HEK293 (cell line): ENCODE measurements around the gene MXI1.
"Not testable (repeated sequence)": the region's sequence is repeated elsewhere in the genome, so short reads cannot be mapped to it uniquely, and the experiment has no call there.

Experiments
- CTCF ChIA-PET: fragments of 350-600 bp; formaldehyde crosslinking; extraction: SDS; loops from one replicate; lab custom pipeline; 2021; ENCODE audit warnings: antibody characterized with exemption; lab: Yijun Ruan, JAX
- POLR2A ChIA-PET: fragments of 300-600 bp; formaldehyde crosslinking; extraction: SDS; loops from one replicate; lab custom pipeline; 2020; ENCODE audit warnings: antibody characterized with exemption, inconsistent platforms; lab: Yijun Ruan, JAX
- H3K27ac ChIP-seq: fragments of 200-500 bp; sonication (Bioruptor generic); 2 replicates; pipeline ENCODE4 v1.5.1; 2014; ENCODE audit warnings: low read depth, low read length, control low read depth, inconsistent platforms; ENCODE audit errors: extremely low read depth
- H3K36me3 ChIP-seq, 2 experiments: fragments of 200-500 bp in 1 of 2; sonication (Bioruptor generic) in 1 of 2; 1 replicate in 1 of 2; 2 replicates in 1 of 2; pipeline ENCODE4 v1.5.1; 2014 to 2017; ENCODE audit warnings: inconsistent platforms in 2 of 2, low read length in 2 of 2; ENCODE audit not compliant: control insufficient read depth in 2 of 2, insufficient read depth in 1 of 2
- H3K4me1 ChIP-seq: fragments of 200-500 bp; sonication (Bioruptor generic); 2 replicates; pipeline ENCODE4 v1.5.1; 2014; ENCODE audit warnings: mild to moderate bottlenecking, low read length, inconsistent platforms; ENCODE audit not compliant: control insufficient read depth, insufficient read depth
- H3K4me3 ChIP-seq: 2 replicates; pipeline ENCODE4 v1.5.1; 2011; ENCODE audit warnings: low read depth, mild to moderate bottlenecking, control low read depth, low read length, moderate library complexity
- H3K9me3 ChIP-seq: fragments of 200-500 bp; sonication (Bioruptor generic); 2 replicates; pipeline ENCODE4 v1.5.1; 2014; ENCODE audit warnings: low read depth, low read length, inconsistent platforms; ENCODE audit not compliant: control insufficient read depth, insufficient read depth
- GFI1B ChIP-seq: fragments of 450-650 bp; formaldehyde crosslinking; IDR thresholded peaks from 2 replicates; pipeline ENCODE4 v1.5.1; 2016; ENCODE audit warnings: missing biosample characterization, missing genetic modification characterization
- OSR2 ChIP-seq: fragments of 450-650 bp; formaldehyde crosslinking; IDR thresholded peaks from 2 replicates; pipeline ENCODE4 v1.5.1; 2016; ENCODE audit warnings: missing biosample characterization, missing genetic modification characterization
- RBAK ChIP-seq: fragments of 450-650 bp; formaldehyde crosslinking; IDR thresholded peaks from 2 replicates; pipeline ENCODE4 v1.5.1; 2016; ENCODE audit warnings: missing biosample characterization, missing genetic modification characterization
- REST ChIP-seq: fragments of 450-650 bp; formaldehyde crosslinking; IDR thresholded peaks from 2 replicates; pipeline ENCODE4 v1.5.1; 2016; ENCODE audit warnings: missing biosample characterization, missing genetic modification characterization
- SCRT2 ChIP-seq: fragments of 450-650 bp; formaldehyde crosslinking; IDR thresholded peaks from 2 replicates; pipeline ENCODE4 v1.5.1; 2016; ENCODE audit warnings: missing biosample characterization, missing genetic modification characterization
- SP7 ChIP-seq: fragments of 450-650 bp; formaldehyde crosslinking; IDR thresholded peaks from 2 replicates; pipeline ENCODE4 v1.5.1; 2016; ENCODE audit warnings: missing biosample characterization, missing genetic modification characterization
- WT1 ChIP-seq: fragments of 450-650 bp; formaldehyde crosslinking; IDR thresholded peaks from 2 replicates; pipeline ENCODE4 v1.5.1; 2016; ENCODE audit warnings: missing biosample characterization, missing genetic modification characterization
- ZBTB20 ChIP-seq: fragments of 450-650 bp; formaldehyde crosslinking; IDR thresholded peaks from 2 replicates; pipeline ENCODE4 v1.5.1; 2016; ENCODE audit warnings: missing biosample characterization, missing genetic modification characterization
- ZBTB26 ChIP-seq: fragments of 450-650 bp; formaldehyde crosslinking; optimal IDR thresholded peaks from 2 replicates; pipeline ENCODE3; 2016; ENCODE audit warnings: missing biosample characterization, mild to moderate bottlenecking, missing genetic modification characterization
- ZBTB6 ChIP-seq: fragments of 450-650 bp; formaldehyde crosslinking; IDR thresholded peaks from 2 replicates; pipeline ENCODE4 v1.5.1; 2017; ENCODE audit warnings: missing biosample characterization, missing genetic modification characterization
- ZIC2 ChIP-seq: fragments of 450-650 bp; formaldehyde crosslinking; IDR thresholded peaks from 2 replicates; pipeline ENCODE4 v1.5.1; 2016; ENCODE audit warnings: missing biosample characterization, missing genetic modification characterization
- ZNF18 ChIP-seq: fragments of 450-650 bp; formaldehyde crosslinking; IDR thresholded peaks from 2 replicates; pipeline ENCODE4 v1.5.1; 2016; ENCODE audit warnings: missing biosample characterization, missing genetic modification characterization
- ZNF2 ChIP-seq: fragments of 450-650 bp; formaldehyde crosslinking; IDR thresholded peaks from 2 replicates; pipeline ENCODE4 v1.5.1; 2016; ENCODE audit warnings: missing biosample characterization, missing genetic modification characterization
- ZNF362 ChIP-seq: fragments of 450-650 bp; formaldehyde crosslinking; IDR thresholded peaks from 2 replicates; pipeline ENCODE4 v1.5.1; 2016; ENCODE audit warnings: missing biosample characterization, missing genetic modification characterization
- ZNF366 ChIP-seq: fragments of 450-650 bp; formaldehyde crosslinking; conservative IDR thresholded peaks from 2 replicates; pipeline ENCODE4 v1.5.1; 2016; ENCODE audit warnings: missing biosample characterization, missing genetic modification characterization
- ZNF394 ChIP-seq: fragments of 450-650 bp; formaldehyde crosslinking; IDR thresholded peaks from 2 replicates; pipeline ENCODE4 v1.5.1; 2016; ENCODE audit warnings: missing biosample characterization, missing genetic modification characterization, mild to moderate bottlenecking, moderate library complexity, borderline replicate concordance
- ZNF48 ChIP-seq: fragments of 450-650 bp; formaldehyde crosslinking; IDR thresholded peaks from 2 replicates; pipeline ENCODE4 v1.5.1; 2016; ENCODE audit warnings: missing biosample characterization, missing genetic modification characterization
- ZNF621 ChIP-seq: fragments of 450-650 bp; formaldehyde crosslinking; IDR thresholded peaks from 2 replicates; pipeline ENCODE4 v1.5.1; 2017; ENCODE audit warnings: missing biosample characterization, missing genetic modification characterization
- ZNF660 ChIP-seq: fragments of 450-650 bp; IDR thresholded peaks from 2 replicates; pipeline ENCODE4 v1.5.1; 2018; ENCODE audit warnings: missing biosample characterization, mild to moderate bottlenecking, missing genetic modification characterization
- ZNF664 ChIP-seq: fragments of 450-650 bp; formaldehyde crosslinking; IDR thresholded peaks from 2 replicates; pipeline ENCODE4 v1.5.1; 2016; ENCODE audit warnings: missing biosample characterization, missing genetic modification characterization

The MXI1 gene

GRCh38 chr10:110269374-110270318 lies 62.2 kb downstream of the MXI1 start (continued):
- TF ChIP-seq ZNF664 (tag by site-specific recombination): peak; percentile 92
- peak; percentile 70 for TF ChIP-seq SCRT2 (tag by site-specific recombination)
- TF ChIP-seq ZNF48: no peak
- no peak for TF ChIP-seq ZNF18
- peak; percentile 52; the same call in 1 of the 2 replicates for TF ChIP-seq ZBTB20
- peak; percentile 89 for TF ChIP-seq REST
- TF ChIP-seq ZNF621: no peak
- TF ChIP-seq GFI1B: 0 out of 2 replicates have a peak, but pooled peaks have one; percentile 33

- H3K9me3 ChIP-seq, H3K27ac ChIP-seq, POLR2A ChIA-PET: not testable (repeated sequence)
- TF ChIP-seq ZNF362 (tag by site-specific recombination) (0 out of 2 replicates have a peak, but pooled peaks have one; percentile 24), ZNF394 (tag by site-specific recombination) (0 out of 2 replicates have a peak, but pooled peaks have one; percentile 16), ZNF2 (tag by site-specific recombination) (0 out of 2 replicates have a peak, but pooled peaks have one; percentile 13), SP7 (0 out of 2 replicates have a peak, but pooled peaks have one; percentile 73), ZBTB6 (tag by site-specific recombination) (peak; percentile 78; the same call in 1 of the 2 replicates), WT1 (tag by site-specific recombination) (peak; percentile 68)
- TF ChIP-seq, all 188 proteins: peak for 6; not testable (repeated sequence) for 182
- CTCF ChIA-PET: interaction anchor here (0.8 to 1.2 kb wide), 4 partner anchors 12 to 135 kb away, joined by 3 to 7 read pairs (median 4); no protein-coding TSS in a partner anchor
- H3K4me1 ChIP-seq: peaks cover 38% of the 10 kb centered on the region
- H3K36me3 ChIP-seq, H3K4me3 ChIP-seq: not testable (repeated sequence)
Measured at GRCh38 chr10:110272995-110273394, 65.6 kb downstream of the MXI1 start.

- peaks cover 38% of the 10 kb centered on the region for H3K4me1 ChIP-seq
- CTCF ChIA-PET: interaction anchor here (0.6 to 2.4 kb wide), 6 partner anchors 18 to 136 kb away, joined by 3 to 13 read pairs (median 6); no protein-coding TSS in a partner anchor
- H3K27ac ChIP-seq: no peak overlapping the region
- H3K9me3 ChIP-seq: no peaks in the 10 kb centered on the region
- POLR2A ChIA-PET: no interaction called here
- H3K36me3 ChIP-seq: no peaks in the 10 kb centered on the region
- H3K4me3 ChIP-seq: no peak overlapping the region
- 0 out of 2 replicates have a peak, but pooled peaks have one; percentile 41 for TF ChIP-seq ZNF366 (tag by site-specific recombination)
- no peak for TF ChIP-seq ZBTB26 (tag by site-specific recombination)
- no peak for TF ChIP-seq RBAK (tag by site-specific recombination)
- peak; percentile 43; the same call in 1 of the 2 replicates for TF ChIP-seq ZBTB6 (tag by site-specific recombination)
- TF ChIP-seq OSR2: peak; percentile 65
- 0 out of 2 replicates have a peak, but pooled peaks have one; percentile 47 for TF ChIP-seq ZNF660
- no peak for TF ChIP-seq ZIC2 (tag by site-specific recombination)
Measured at GRCh38 chr10:110273474-110273873, 66.1 kb downstream of the MXI1 start.
